HEK293 (cell line): Measurements from ENCODE around the gene GLRX5.

Experiments
- CTCF ChIA-PET: fragments of 350-600 bp; formaldehyde crosslinking; extraction: SDS; loops from one replicate; lab custom pipeline; 2021; ENCODE audit warnings: antibody characterized with exemption; lab: Yijun Ruan, JAX
- POLR2A ChIA-PET: fragments of 300-600 bp; formaldehyde crosslinking; extraction: SDS; loops from one replicate; lab custom pipeline; 2020; ENCODE audit warnings: antibody characterized with exemption, inconsistent platforms; lab: Yijun Ruan, JAX
- H3K27ac ChIP-seq: fragments of 200-500 bp; sonication (Bioruptor generic); 2 replicates; pipeline ENCODE4 v1.5.1; 2014; ENCODE audit warnings: low read depth, low read length, control low read depth, inconsistent platforms; ENCODE audit errors: extremely low read depth
- H3K36me3 ChIP-seq, 2 experiments: fragments of 200-500 bp in 1 of 2; sonication (Bioruptor generic) in 1 of 2; 1 replicate in 1 of 2; 2 replicates in 1 of 2; pipeline ENCODE4 v1.5.1; 2014 to 2017; ENCODE audit warnings: inconsistent platforms in 2 of 2, low read length in 2 of 2; ENCODE audit not compliant: control insufficient read depth in 2 of 2, insufficient read depth in 1 of 2
- H3K4me1 ChIP-seq: fragments of 200-500 bp; sonication (Bioruptor generic); 2 replicates; pipeline ENCODE4 v1.5.1; 2014; ENCODE audit warnings: mild to moderate bottlenecking, low read length, inconsistent platforms; ENCODE audit not compliant: control insufficient read depth, insufficient read depth
- H3K4me3 ChIP-seq: 2 replicates; pipeline ENCODE4 v1.5.1; 2011; ENCODE audit warnings: low read depth, mild to moderate bottlenecking, control low read depth, low read length, moderate library complexity
- H3K9me3 ChIP-seq: fragments of 200-500 bp; sonication (Bioruptor generic); 2 replicates; pipeline ENCODE4 v1.5.1; 2014; ENCODE audit warnings: low read depth, low read length, inconsistent platforms; ENCODE audit not compliant: control insufficient read depth, insufficient read depth
- MZF1 ChIP-seq: fragments of 450-650 bp; formaldehyde crosslinking; IDR thresholded peaks from 2 replicates; pipeline ENCODE4 v1.5.1; 2017; ENCODE audit warnings: missing biosample characterization, missing genetic modification characterization, borderline replicate concordance
- SALL2 ChIP-seq: fragments of 450-650 bp; formaldehyde crosslinking; IDR thresholded peaks from 2 replicates; pipeline ENCODE4 v1.5.0; 2017; ENCODE audit warnings: missing biosample characterization, mild to moderate bottlenecking, missing genetic modification characterization, borderline replicate concordance
- ZEB2 ChIP-seq: fragments of 450-650 bp; formaldehyde crosslinking; IDR thresholded peaks from 2 replicates; pipeline ENCODE4 v1.5.1; 2016; ENCODE audit warnings: missing biosample characterization, missing genetic modification characterization
- ZFP3 ChIP-seq: fragments of 450-650 bp; formaldehyde crosslinking; IDR thresholded peaks from 2 replicates; pipeline ENCODE4 v1.5.1; 2016; ENCODE audit warnings: low read depth, missing biosample characterization, missing genetic modification characterization
- ZNF121 ChIP-seq: fragments of 450-650 bp; formaldehyde crosslinking; IDR thresholded peaks from 2 replicates; pipeline ENCODE4 v1.5.1; 2016; ENCODE audit warnings: missing biosample characterization, missing genetic modification characterization
- ZNF23 ChIP-seq: fragments of 450-650 bp; formaldehyde crosslinking; IDR thresholded peaks from 2 replicates; pipeline ENCODE4 v1.5.1; 2016; ENCODE audit warnings: missing biosample characterization, missing genetic modification characterization, borderline replicate concordance
- ZNF341 ChIP-seq: fragments of 450-650 bp; formaldehyde crosslinking; IDR thresholded peaks from 2 replicates; pipeline ENCODE4; 2016; ENCODE audit warnings: low read depth, missing biosample characterization, missing genetic modification characterization
- ZNF416 ChIP-seq: fragments of 450-650 bp; formaldehyde crosslinking; IDR thresholded peaks from 2 replicates; pipeline ENCODE4 v1.5.1; 2016; ENCODE audit warnings: missing biosample characterization, missing genetic modification characterization
- ZNF514 ChIP-seq: fragments of 450-650 bp; formaldehyde crosslinking; IDR thresholded peaks from 2 replicates; pipeline ENCODE4 v1.5.1; 2016; ENCODE audit warnings: missing biosample characterization, missing genetic modification characterization
- ZNF560 ChIP-seq: fragments of 450-650 bp; formaldehyde crosslinking; IDR thresholded peaks from 2 replicates; pipeline ENCODE4 v1.5.1; 2017; ENCODE audit warnings: missing biosample characterization, missing genetic modification characterization, borderline replicate concordance
- ZNF830 ChIP-seq: fragments of 450-650 bp; IDR thresholded peaks from 2 replicates; pipeline ENCODE4 v1.5.0; 2018; ENCODE audit warnings: missing biosample characterization, missing genetic modification characterization, low read depth, mild to moderate bottlenecking, moderate library complexity
- ZSCAN30 ChIP-seq: fragments of 450-650 bp; IDR thresholded peaks from 2 replicates; pipeline ENCODE4 v1.5.1; 2018; ENCODE audit warnings: missing biosample characterization, mild to moderate bottlenecking, missing genetic modification characterization, moderate library complexity
- TF ChIP-seq, protein P1 (sequence below): fragments of 450-650 bp; formaldehyde crosslinking; conservative IDR thresholded peaks from 2 replicates; pipeline ENCODE4 v1.5.1; 2016; ENCODE audit warnings: low read depth, missing biosample characterization, missing genetic modification characterization
- TF ChIP-seq, protein P2 (sequence below): fragments of 450-650 bp; formaldehyde crosslinking; IDR thresholded peaks from 2 replicates; pipeline ENCODE4 v1.5.1; 2016; ENCODE audit warnings: missing biosample characterization, missing genetic modification characterization
- TF ChIP-seq, protein P3 (sequence below): fragments of 450-650 bp; formaldehyde crosslinking; IDR thresholded peaks from 2 replicates; pipeline ENCODE4 v1.5.1; 2017; ENCODE audit warnings: missing biosample characterization, missing genetic modification characterization

Gene GLRX5

DNA sequence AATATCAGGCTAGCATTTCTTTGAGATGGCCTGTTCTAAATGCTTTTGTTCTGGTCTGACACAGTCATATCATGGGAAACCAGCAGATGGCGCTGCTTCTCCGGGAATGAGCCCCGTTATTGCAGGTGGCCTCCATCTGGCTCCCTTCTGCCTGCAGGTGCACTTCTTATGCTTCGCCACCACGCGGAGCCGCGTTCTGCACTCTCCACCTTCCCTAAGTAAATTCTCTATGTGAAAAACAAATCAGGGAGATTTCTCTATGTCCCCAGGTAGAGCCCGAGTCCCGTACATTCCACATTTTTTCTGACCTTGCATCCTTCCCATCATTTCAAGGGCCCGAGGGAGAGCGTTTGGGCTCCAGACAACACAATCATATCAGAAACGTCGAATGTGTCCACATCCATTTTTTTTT is 26.2 kb downstream of the GLRX5 start (continued):
- TF ChIP-seq ZSCAN30 (tag by site-specific recombination), result peak; percentile 50; the same call in 1 of the 2 replicates
- TF ChIP-seq ZNF514 (tag by site-specific recombination), result no peak
- TF ChIP-seq ZEB2, result peak; percentile 54; the same call in 1 of the 2 replicates

DNA sequence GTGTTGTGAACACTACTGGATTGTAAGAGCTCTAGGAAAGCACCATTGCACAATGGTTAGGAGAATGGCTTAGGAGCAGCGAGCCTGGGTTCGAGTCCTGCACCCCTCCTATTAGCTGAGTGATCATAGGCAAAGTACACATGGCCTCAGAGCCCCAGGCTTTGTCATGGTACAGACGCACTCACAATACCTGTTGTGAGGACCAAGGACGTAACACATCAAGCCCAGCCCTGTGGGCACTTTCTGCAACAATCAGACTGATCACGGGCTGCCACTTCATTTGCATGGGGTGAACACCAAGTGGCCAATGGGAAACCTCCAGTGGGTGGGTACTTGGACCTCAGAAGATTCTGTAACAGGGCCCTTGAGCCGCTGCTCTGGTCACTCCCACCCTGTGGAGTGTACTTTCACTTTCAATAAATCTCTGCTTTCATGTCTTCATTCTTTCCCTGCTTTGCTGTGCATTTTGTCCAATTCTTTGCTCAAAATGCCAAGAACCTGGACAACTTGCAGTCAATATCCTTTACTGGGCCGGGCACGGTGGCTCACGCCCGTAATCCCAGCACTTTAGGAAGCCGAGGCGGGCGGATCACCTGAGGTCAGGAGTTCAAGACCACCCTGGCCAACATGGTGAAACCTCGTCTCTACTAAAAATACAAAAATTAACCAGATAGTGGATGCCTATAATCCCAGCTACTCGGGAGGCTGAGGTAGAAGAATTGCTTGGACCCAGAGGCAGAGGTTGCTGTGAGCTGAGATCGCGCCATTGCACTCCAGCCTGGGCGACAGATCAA is 28.2 kb downstream of the GLRX5 start:
- H3K36me3 ChIP-seq, result no peaks in the 10 kb centered on the region
- ChIA-PET CTCF (interaction anchor here (0.6 to 6.9 kb wide), 9 partner anchors 26 to 535 kb away, joined by 3 to 117 read pairs (median 5); no protein-coding TSS in a partner anchor), POLR2A (no interaction called here)
- H3K27ac ChIP-seq, result no peak overlapping the region
- H3K4me1 ChIP-seq, result no peaks in the 10 kb centered on the region
- TF ChIP-seq, protein P1, sequence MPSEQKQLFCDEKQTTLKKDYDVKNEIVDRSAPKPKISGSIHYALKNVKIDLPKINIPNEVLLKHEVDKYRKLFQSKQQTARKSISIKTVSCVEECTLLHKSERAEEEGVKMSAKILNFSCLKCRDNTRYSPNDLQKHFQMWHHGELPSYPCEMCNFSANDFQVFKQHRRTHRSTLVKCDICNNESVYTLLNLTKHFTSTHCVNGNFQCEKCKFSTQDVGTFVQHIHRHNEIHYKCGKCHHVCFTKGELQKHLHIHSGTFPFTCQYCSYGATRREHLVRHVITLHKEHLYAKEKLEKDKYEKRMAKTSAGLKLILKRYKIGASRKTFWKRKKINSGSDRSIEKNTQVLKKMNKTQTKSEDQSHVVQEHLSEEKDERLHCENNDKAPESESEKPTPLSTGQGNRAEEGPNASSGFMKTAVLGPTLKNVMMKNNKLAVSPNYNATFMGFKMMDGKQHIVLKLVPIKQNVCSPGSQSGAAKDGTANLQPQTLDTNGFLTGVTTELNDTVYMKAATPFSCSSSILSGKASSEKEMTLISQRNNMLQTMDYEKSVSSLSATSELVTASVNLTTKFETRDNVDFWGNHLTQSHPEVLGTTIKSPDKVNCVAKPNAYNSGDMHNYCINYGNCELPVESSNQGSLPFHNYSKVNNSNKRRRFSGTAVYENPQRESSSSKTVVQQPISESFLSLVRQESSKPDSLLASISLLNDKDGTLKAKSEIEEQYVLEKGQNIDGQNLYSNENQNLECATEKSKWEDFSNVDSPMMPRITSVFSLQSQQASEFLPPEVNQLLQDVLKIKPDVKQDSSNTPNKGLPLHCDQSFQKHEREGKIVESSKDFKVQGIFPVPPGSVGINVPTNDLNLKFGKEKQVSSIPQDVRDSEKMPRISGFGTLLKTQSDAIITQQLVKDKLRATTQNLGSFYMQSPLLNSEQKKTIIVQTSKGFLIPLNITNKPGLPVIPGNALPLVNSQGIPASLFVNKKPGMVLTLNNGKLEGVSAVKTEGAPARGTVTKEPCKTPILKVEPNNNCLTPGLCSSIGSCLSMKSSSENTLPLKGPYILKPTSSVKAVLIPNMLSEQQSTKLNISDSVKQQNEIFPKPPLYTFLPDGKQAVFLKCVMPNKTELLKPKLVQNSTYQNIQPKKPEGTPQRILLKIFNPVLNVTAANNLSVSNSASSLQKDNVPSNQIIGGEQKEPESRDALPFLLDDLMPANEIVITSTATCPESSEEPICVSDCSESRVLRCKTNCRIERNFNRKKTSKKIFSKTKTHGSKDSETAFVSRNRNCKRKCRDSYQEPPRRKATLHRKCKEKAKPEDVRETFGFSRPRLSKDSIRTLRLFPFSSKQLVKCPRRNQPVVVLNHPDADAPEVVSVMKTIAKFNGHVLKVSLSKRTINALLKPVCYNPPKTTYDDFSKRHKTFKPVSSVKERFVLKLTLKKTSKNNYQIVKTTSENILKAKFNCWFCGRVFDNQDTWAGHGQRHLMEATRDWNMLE (tag by site-specific recombination), result no peak
- TF ChIP-seq ZNF121 (tag by site-specific recombination) (no peak), ZNF560 (tag by site-specific recombination) (no peak), ZNF416 (tag by site-specific recombination) (no peak), ZFP3 (tag by site-specific recombination) (no peak), SALL2 (tag by site-specific recombination) (no peak), ZNF830 (tag by site-specific recombination) (no peak), ZNF23 (tag by site-specific recombination) (no peak), ZNF341 (no peak), MZF1 (tag by site-specific recombination) (no peak)
- TF ChIP-seq, protein P2, sequence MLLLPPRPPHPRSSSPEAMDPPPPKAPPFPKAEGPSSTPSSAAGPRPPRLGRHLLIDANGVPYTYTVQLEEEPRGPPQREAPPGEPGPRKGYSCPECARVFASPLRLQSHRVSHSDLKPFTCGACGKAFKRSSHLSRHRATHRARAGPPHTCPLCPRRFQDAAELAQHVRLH (tag by site-specific recombination), result no peak
- TF ChIP-seq, protein P3, sequence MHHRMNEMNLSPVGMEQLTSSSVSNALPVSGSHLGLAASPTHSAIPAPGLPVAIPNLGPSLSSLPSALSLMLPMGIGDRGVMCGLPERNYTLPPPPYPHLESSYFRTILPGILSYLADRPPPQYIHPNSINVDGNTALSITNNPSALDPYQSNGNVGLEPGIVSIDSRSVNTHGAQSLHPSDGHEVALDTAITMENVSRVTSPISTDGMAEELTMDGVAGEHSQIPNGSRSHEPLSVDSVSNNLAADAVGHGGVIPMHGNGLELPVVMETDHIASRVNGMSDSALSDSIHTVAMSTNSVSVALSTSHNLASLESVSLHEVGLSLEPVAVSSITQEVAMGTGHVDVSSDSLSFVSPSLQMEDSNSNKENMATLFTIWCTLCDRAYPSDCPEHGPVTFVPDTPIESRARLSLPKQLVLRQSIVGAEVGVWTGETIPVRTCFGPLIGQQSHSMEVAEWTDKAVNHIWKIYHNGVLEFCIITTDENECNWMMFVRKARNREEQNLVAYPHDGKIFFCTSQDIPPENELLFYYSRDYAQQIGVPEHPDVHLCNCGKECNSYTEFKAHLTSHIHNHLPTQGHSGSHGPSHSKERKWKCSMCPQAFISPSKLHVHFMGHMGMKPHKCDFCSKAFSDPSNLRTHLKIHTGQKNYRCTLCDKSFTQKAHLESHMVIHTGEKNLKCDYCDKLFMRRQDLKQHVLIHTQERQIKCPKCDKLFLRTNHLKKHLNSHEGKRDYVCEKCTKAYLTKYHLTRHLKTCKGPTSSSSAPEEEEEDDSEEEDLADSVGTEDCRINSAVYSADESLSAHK (tag by site-specific recombination), result no peak
- H3K9me3 ChIP-seq, result no peaks in the 10 kb centered on the region
- no peak overlapping the region for H3K4me3 ChIP-seq
